Tibial nerve (tissue), 4 donors: Measurements from ENCODE around the gene HSPG2. TPM values are rescaled to one million over a fixed set of nuclear protein-coding genes. Genes with fewer than 3 reads are reported as not detected.

Experiments
- DNase-seq, 2 donors: peaks; one replicate each; pipeline ENCODE4 v3.0.0-alpha.2; 2019; ENCODE audit warnings: low spot score in 2 of 2
- H3K27ac ChIP-seq, 4 donors: fragments of 200-600 bp; sonication (generic) in 3 of 4; one replicate each; pipeline ENCODE4 v1.5.1; 2017 to 2019; ENCODE audit warnings: mild to moderate bottlenecking in 1 of 4
- H3K27me3 ChIP-seq, 2 donors: fragments of 200-600 bp; sonication (generic) in 1 of 2; one replicate each; pipeline versions ENCODE4 v1.5.1 to v1.6.0; 2017 to 2019
- H3K36me3 ChIP-seq, 3 donors: fragments of 200-600 bp; sonication (generic); one replicate each; pipeline ENCODE4 v1.5.1; 2018 to 2019
- H3K4me1 ChIP-seq, 4 donors: fragments of 200-600 bp; sonication (generic) in 3 of 4; one replicate each; pipeline ENCODE4 v1.5.1; 2017 to 2019
- H3K4me3 ChIP-seq, 4 donors: fragments of 200-600 bp; sonication (generic) in 3 of 4; one replicate each; pipeline ENCODE4 v1.5.1; 2017 to 2019; ENCODE audit warnings: mild to moderate bottlenecking in 1 of 4, moderate library complexity in 1 of 4
- H3K9me3 ChIP-seq, 4 donors: fragments of 200-600 bp; sonication (generic) in 3 of 4; one replicate each; pipeline ENCODE4 v1.5.1; 2017 to 2019
- EP300 ChIP-seq, 2 donors: sonication (generic); formaldehyde crosslinking; IDR thresholded peaks; one replicate each; pipeline ENCODE4 v1.6.1; 2017; ENCODE audit warnings: antibody characterized with exemption in 2 of 2, mild to moderate bottlenecking in 1 of 2
- POLR2A ChIP-seq, 2 donors: fragments of 450-650 bp; IDR thresholded peaks; one replicate each; pipeline ENCODE4 v1.6.1; 2017; ENCODE audit warnings: antibody characterized with exemption in 2 of 2, mild to moderate bottlenecking in 2 of 2, moderate library complexity in 2 of 2
- WGBS, 2 donors: methylation state at CpG; one replicate each; pipeline ENCODE4 v1.1.5; 2018; 5-methylcytosine and 5-hydroxymethylcytosine counted together
- total RNA-seq, 4 donors: library from RNA; depleted of rRNA; stranded (reverse); fragments of >200 nt; gene quantifications; one replicate each; pipeline ENCODE4 v1.1.0, GENCODE V29; 2016
- TF ChIP-seq, protein P1 (sequence below), 5 experiments: fragments of 200-600 bp in 3 of 5; fragments of 450-650 bp in 2 of 5; sonication (generic) in 3 of 5; IDR thresholded peaks; one replicate each; pipeline ENCODE4 v1.5.1; 2016 to 2019; ENCODE audit warnings: antibody characterized with exemption in 5 of 5, mild to moderate bottlenecking in 3 of 5, moderate library complexity in 2 of 5

The HSPG2 gene
- total RNA-seq, 4 donors from 2014 or later = 292 to 486 (median 404) TPM

- H3K9me3 ChIP-seq = no peaks in the 10 kb centered on the region
- no peak for DNase-seq
- H3K4me3 ChIP-seq = no peak overlapping the region
- TF ChIP-seq, protein P1, sequence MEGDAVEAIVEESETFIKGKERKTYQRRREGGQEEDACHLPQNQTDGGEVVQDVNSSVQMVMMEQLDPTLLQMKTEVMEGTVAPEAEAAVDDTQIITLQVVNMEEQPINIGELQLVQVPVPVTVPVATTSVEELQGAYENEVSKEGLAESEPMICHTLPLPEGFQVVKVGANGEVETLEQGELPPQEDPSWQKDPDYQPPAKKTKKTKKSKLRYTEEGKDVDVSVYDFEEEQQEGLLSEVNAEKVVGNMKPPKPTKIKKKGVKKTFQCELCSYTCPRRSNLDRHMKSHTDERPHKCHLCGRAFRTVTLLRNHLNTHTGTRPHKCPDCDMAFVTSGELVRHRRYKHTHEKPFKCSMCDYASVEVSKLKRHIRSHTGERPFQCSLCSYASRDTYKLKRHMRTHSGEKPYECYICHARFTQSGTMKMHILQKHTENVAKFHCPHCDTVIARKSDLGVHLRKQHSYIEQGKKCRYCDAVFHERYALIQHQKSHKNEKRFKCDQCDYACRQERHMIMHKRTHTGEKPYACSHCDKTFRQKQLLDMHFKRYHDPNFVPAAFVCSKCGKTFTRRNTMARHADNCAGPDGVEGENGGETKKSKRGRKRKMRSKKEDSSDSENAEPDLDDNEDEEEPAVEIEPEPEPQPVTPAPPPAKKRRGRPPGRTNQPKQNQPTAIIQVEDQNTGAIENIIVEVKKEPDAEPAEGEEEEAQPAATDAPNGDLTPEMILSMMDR (IDR thresholded peaks at IDR 0.05) = no peak
- TF ChIP-seq EP300 (IDR thresholded peaks at IDR 0.05) (no peak), POLR2A (IDR thresholded peaks at IDR 0.05) (no peak)
- H3K4me1 ChIP-seq = peaks cover 0 to 19% (median 11%) of the 10 kb centered on the region in 4 donors
- 85 to 87% methylated on average over 2 of the region's 2 CpGs for WGBS, 2 donors
- no peaks in the 10 kb centered on the region for H3K27me3 ChIP-seq
- no peaks in the 10 kb centered on the region for H3K36me3 ChIP-seq
- no peak overlapping the region for H3K27ac ChIP-seq
These were observed 24.2 kb upstream of the HSPG2 start for GRCh38 chr1:21961337-21961736.

DNA sequence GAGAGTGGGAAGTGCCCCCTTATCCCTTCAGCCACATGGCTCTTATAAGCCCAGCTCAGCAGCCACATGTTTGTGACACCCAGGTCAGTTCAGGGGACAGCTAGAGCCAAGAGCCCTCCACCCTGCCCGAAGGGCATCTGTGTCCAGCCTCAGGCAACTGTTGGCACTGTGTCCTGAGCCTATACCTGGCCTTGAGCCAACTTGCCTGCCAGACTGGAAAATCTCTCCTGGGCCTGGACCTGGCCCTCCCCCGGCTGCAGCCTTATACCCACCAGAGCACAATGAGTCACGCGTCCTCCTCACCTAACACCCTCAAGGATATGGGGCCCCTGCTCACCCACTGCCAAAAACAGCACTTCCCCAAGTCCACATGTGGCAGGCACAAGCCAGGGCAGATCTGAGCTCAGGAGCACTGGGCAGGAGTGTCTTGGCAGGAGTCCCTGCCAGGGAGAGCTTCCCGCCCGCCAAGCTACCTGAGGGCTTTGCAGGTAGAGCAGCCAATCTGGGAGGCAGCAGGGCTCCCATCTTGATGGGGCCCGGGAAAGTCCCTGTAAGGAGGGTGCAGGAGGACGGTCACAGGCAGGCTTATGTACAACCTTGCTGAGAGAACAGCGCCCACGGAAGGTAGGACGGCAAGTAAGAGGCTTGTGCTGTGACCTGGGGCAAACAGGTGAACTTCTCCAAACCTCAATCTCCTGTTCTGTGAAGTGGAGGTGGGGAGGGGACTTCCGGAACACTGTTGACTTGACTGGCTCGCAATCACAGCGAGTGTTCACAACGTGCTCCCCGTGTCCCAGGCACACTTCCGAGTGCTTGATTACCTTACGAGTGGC, 19.8 kb upstream of the HSPG2 start:
- Histone ChIP-seq H3K27me3 (no peaks in the 10 kb centered on the region), H3K4me3 (no peak overlapping the region), H3K9me3 (no peaks in the 10 kb centered on the region), H3K27ac (peak overlapping the region in 2 of 4 donors; percentile 8 to 69), H3K4me1 (peaks cover 0 to 25% (median 13%) of the 10 kb centered on the region in 4 donors), H3K36me3 (no peaks in the 10 kb centered on the region)
- WGBS, 2 donors = 79 to 82% methylated on average over 16 of the region's 18 CpGs
- no peak for TF ChIP-seq EP300 (IDR thresholded peaks at IDR 0.05)
- TF ChIP-seq, protein P1 (IDR thresholded peaks at IDR 0.05) = no peak
- TF ChIP-seq POLR2A (IDR thresholded peaks at IDR 0.05) = no peak
- no peak for DNase-seq

- WGBS, 2 donors = 55 to 61% methylated on average over 6 to 9 of the region's 9 CpGs
- TF ChIP-seq POLR2A (IDR thresholded peaks at IDR 0.05) = no peak
- peak in 1 of 2 donors; percentile 20 for TF ChIP-seq EP300 (IDR thresholded peaks at IDR 0.05)
- Histone ChIP-seq H3K36me3 (no peaks in the 10 kb centered on the region), H3K4me1 (peaks cover 0 to 25% (median 13%) of the 10 kb centered on the region in 4 donors), H3K4me3 (no peak overlapping the region), H3K27ac (peak overlapping the region; percentile 46 to 69 (median 58)), H3K27me3 (no peaks in the 10 kb centered on the region), H3K9me3 (no peaks in the 10 kb centered on the region)
- DNase-seq = no peak
These were observed 18.6 kb upstream of the HSPG2 start for GRCh38 chr1:21955501-21956281.

- Histone ChIP-seq H3K4me3 (no peak overlapping the region), H3K27me3 (no peaks in the 10 kb centered on the region), H3K36me3 (no peaks in the 10 kb centered on the region), H3K4me1 (peaks cover 0 to 25% (median 13%) of the 10 kb centered on the region in 4 donors), H3K9me3 (no peaks in the 10 kb centered on the region), H3K27ac (peak overlapping the region in 3 of 4 donors; percentile 56 to 69 (median 60))
- no peak for TF ChIP-seq POLR2A (IDR thresholded peaks at IDR 0.05)
- DNase-seq = no peak
- 76 to 83% methylated on average over 12 to 14 of the region's 16 CpGs for WGBS, 2 donors
These were observed 17.9 kb upstream of the HSPG2 start for GRCh38 chr1:21955058-21955457.

- no peaks in the 10 kb centered on the region for H3K9me3 ChIP-seq
- no peak overlapping the region for H3K4me3 ChIP-seq
- no peak overlapping the region for H3K27ac ChIP-seq
- H3K27me3 ChIP-seq = no peaks in the 10 kb centered on the region
- H3K36me3 ChIP-seq = no peaks in the 10 kb centered on the region
- no peak for TF ChIP-seq EP300 (IDR thresholded peaks at IDR 0.05)
- TF ChIP-seq, protein P1 (IDR thresholded peaks at IDR 0.05) = no peak
- no peak for TF ChIP-seq POLR2A (IDR thresholded peaks at IDR 0.05)
- DNase-seq = no peak
- 80 to 84% methylated on average over 5 to 6 of the region's 6 CpGs for WGBS, 2 donors
- H3K4me1 ChIP-seq = peaks cover 0 to 21% (median 13%) of the 10 kb centered on the region in 4 donors
These were observed 15.8 kb upstream of the HSPG2 start for GRCh38 chr1:21952786-21953520.
